ENCODE results near the gene KREMEN1. TPM values are rescaled to one million over a fixed set of nuclear protein-coding genes. Genes with fewer than 3 reads are reported as not detected.
"Not testable (repeated sequence)": the region's sequence is repeated elsewhere in the genome, so short reads cannot be mapped to it uniquely, and the experiment has no call there.

The KREMEN1 gene
- total RNA-seq, 4 donors from 2014 or later = 7.5 to 35.8 (median 15.4) TPM

- Histone ChIP-seq H3K9me3 (no peaks in the 10 kb centered on the region), H3K4me3 (no peak overlapping the region), H3K4me1 (peaks cover 19 to 23% of the 10 kb centered on the region in 2 donors), H3K36me3 (no peaks in the 10 kb centered on the region), H3K27me3 (no peaks in the 10 kb centered on the region), H3K27ac (peak overlapping the region; percentile 69 to 83 (median 80))
- ATAC-seq (no peak), DNase-seq (no peak)
- in situ Hi-C loops (cut with MboI; ENCODE audit: low sequenced_read_pairs in 4 of 4) = loop anchor here (25.0 kb wide), 1 partner anchor 420 kb away; no protein-coding TSS in a partner anchor
- intact Hi-C loops (cut with DNase I; ENCODE audit: low total_unique reads) = loop anchor here (5.0 to 10.0 kb wide), 2 partner anchors 230 to 427 kb away; partner anchors contain the start of gene XBP1
- TF ChIP-seq CTCF (IDR thresholded peaks at IDR 0.05 in 4 of 5, conservative IDR thresholded peaks at IDR 0.05 in 1 of 5) = no peak
- TF ChIP-seq POLR2A (IDR thresholded peaks at IDR 0.05) = no peak
Observed at GRCh38 chr22:29032014-29032475, 40.8 kb upstream of the KREMEN1 start.

GRCh38 chr22:29032584-29032983, 40.3 kb upstream of the KREMEN1 start:
- Histone ChIP-seq H3K36me3 (no peaks in the 10 kb centered on the region), H3K27ac (peak overlapping the region; percentile 69 to 83 (median 80)), H3K9me3 (no peaks in the 10 kb centered on the region), H3K4me3 (no peak overlapping the region), H3K27me3 (no peaks in the 10 kb centered on the region), H3K4me1 (peaks cover 19 to 23% of the 10 kb centered on the region in 2 donors)
- no peak for ATAC-seq
- in situ Hi-C loops (cut with MboI; ENCODE audit: low sequenced_read_pairs in 4 of 4) (loop anchor here (25.0 kb wide), 1 partner anchor 420 kb away; no protein-coding TSS in a partner anchor), intact Hi-C loops (cut with DNase I; ENCODE audit: low total_unique reads) (loop anchor here (5.0 to 10.0 kb wide), 2 partner anchors 230 to 428 kb away; partner anchors contain the start of gene XBP1)
- TF ChIP-seq POLR2A (IDR thresholded peaks at IDR 0.05) = no peak
- TF ChIP-seq CTCF (IDR thresholded peaks at IDR 0.05 in 4 of 5, conservative IDR thresholded peaks at IDR 0.05 in 1 of 5) = no peak
- DNase-seq = no peak

- no peaks in the 10 kb centered on the region for H3K27me3 ChIP-seq
- ATAC-seq (no peak), DNase-seq (no peak)
- H3K4me3 ChIP-seq = no peak overlapping the region
- intact Hi-C loops (cut with DNase I; ENCODE audit: low total_unique reads) = loop anchor here (10.0 kb wide), 1 partner anchor 433 kb away; no protein-coding TSS in a partner anchor
- H3K9me3 ChIP-seq = no peaks in the 10 kb centered on the region
- H3K4me1 ChIP-seq = peaks cover 0 to 10% of the 10 kb centered on the region in 2 donors
- TF ChIP-seq POLR2A (IDR thresholded peaks at IDR 0.05) = no peak
- no peak for TF ChIP-seq CTCF (IDR thresholded peaks at IDR 0.05 in 4 of 5, conservative IDR thresholded peaks at IDR 0.05 in 1 of 5)
- H3K36me3 ChIP-seq = no peaks in the 10 kb centered on the region
- H3K27ac ChIP-seq = no peak overlapping the region
- in situ Hi-C loops (cut with MboI; ENCODE audit: low sequenced_read_pairs in 4 of 4) = loop anchor here (5.0 to 25.0 kb wide), 2 partner anchors 180 to 425 kb away; no protein-coding TSS in a partner anchor
Observed at GRCh38 chr22:29037340-29037932, 35.4 kb upstream of the KREMEN1 start.

GRCh38 chr22:29039148-29039547, 33.7 kb upstream of the KREMEN1 start:
- intact Hi-C loops (cut with DNase I; ENCODE audit: low total_unique reads) (loop anchor here (10.0 kb wide), 1 partner anchor 434 kb away; no protein-coding TSS in a partner anchor), in situ Hi-C loops (cut with MboI; ENCODE audit: low sequenced_read_pairs in 4 of 4) (loop anchor here (5.0 to 25.0 kb wide), 2 partner anchors 182 to 427 kb away; no protein-coding TSS in a partner anchor)
- TF ChIP-seq CTCF (IDR thresholded peaks at IDR 0.05 in 4 of 5, conservative IDR thresholded peaks at IDR 0.05 in 1 of 5) (no peak), POLR2A (IDR thresholded peaks at IDR 0.05) (no peak)
- peaks cover 0 to 10% of the 10 kb centered on the region in 2 donors for H3K4me1 ChIP-seq
- no peaks in the 10 kb centered on the region for H3K9me3 ChIP-seq
- H3K4me3 ChIP-seq = no peak overlapping the region
- no peak overlapping the region for H3K27ac ChIP-seq
- ATAC-seq (no peak), DNase-seq (no peak)
- H3K36me3 ChIP-seq = no peaks in the 10 kb centered on the region
- H3K27me3 ChIP-seq = no peaks in the 10 kb centered on the region

- not testable (repeated sequence) for H3K4me1 ChIP-seq, H3K27ac ChIP-seq, H3K9me3 ChIP-seq, H3K27me3 ChIP-seq, H3K36me3 ChIP-seq, DNase-seq, ATAC-seq, H3K4me3 ChIP-seq
- in situ Hi-C loops (cut with MboI; ENCODE audit: low sequenced_read_pairs in 4 of 4) = loop anchor here (5.0 to 25.0 kb wide), 2 partner anchors 182 to 427 kb away; no protein-coding TSS in a partner anchor
- intact Hi-C loops (cut with DNase I; ENCODE audit: low total_unique reads) = loop anchor here (1.0 to 10.0 kb wide), 2 partner anchors 184 to 435 kb away; no protein-coding TSS in a partner anchor
Observed at GRCh38 chr22:29039684-29040083, 33.2 kb upstream of the KREMEN1 start.
